ENCODE measurements around the gene CD38.

Gene CD38

DNA sequence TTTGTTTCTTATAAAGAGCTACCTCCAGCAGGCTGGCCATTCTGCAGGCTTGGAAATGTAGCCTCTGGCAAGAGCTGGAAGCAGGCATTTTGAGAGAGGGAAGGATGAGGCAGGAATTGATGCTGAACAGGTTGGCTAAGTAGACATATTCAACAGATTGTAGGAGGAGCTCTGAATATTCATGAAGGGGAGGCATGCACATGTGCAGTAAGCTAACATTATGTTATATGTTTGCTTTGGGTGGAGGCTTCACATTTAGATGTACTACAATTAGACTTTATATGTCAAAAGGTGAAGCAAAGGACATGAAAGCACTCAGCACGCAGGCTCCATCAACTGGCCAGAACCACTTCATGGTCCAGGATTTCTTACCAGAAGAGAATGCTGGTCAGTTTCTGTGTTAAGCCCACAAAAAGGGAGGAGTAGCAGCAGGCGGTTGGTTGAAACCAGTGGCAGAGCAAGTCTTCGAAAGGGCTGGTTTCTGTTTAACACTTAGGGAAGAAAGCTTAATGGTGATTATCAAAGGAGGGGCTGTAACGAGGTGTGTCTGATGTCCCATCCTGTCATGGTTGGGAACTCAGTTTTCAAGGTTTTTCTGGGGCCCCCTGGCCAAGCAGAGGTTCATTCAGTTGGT, 105.6 kb downstream of the CD38 start:
- Histone ChIP-seq H3K9me3 (ENCODE audit: control insufficient read depth, insufficient read depth, low read length) (no peaks in the 10 kb centered on the region), H3K36me3 (ENCODE audit: control insufficient read depth, insufficient read depth, low read length) (no peaks in the 10 kb centered on the region), H3K4me3 (ENCODE audit: low read length) (no peak overlapping the region), H3K27me3 (ENCODE audit: control insufficient read depth, insufficient read depth, low read length) (no peaks in the 10 kb centered on the region), H3K27ac (ENCODE audit: low read length) (no peak overlapping the region), H3K4me1 (ENCODE audit: control insufficient read depth, insufficient read depth, low read length) (no peaks in the 10 kb centered on the region)
- DNase-seq (ENCODE audit: low read depth, low spot score) = no peak
- WGBS (ENCODE audit: insufficient coverage, insufficient read length) = no CpG with 5 or more reads among the region's 4 CpGs

DNA sequence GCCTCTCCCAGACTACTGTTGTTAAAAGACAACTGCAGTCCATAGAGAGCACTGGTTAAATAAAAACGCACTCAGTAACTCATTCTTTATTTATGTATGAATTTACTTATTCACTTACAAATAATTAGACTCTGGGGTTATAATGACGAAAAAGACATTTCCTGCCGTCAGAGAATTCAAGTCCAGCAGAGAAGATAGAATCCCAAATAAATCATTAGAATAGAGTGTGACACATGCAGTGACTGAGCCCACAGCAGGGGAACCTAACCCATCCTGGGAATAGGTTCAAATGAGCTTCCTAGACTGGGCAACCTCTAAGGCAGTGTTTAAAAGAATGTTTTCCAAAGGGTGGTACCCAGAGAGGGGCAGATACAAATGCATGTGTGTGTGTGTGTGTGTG, 106.5 kb downstream of the CD38 start:
- no peak overlapping the region for H3K27ac ChIP-seq (ENCODE audit: low read length)
- WGBS (ENCODE audit: insufficient coverage, insufficient read length) = no CpG with 5 or more reads among the region's 3 CpGs
- no peak overlapping the region for H3K4me3 ChIP-seq (ENCODE audit: low read length)
- no peaks in the 10 kb centered on the region for H3K4me1 ChIP-seq (ENCODE audit: control insufficient read depth, insufficient read depth, low read length)
- H3K27me3 ChIP-seq (ENCODE audit: control insufficient read depth, insufficient read depth, low read length) = no peaks in the 10 kb centered on the region
- DNase-seq (ENCODE audit: low read depth, low spot score) = no peak
- H3K9me3 ChIP-seq (ENCODE audit: control insufficient read depth, insufficient read depth, low read length) = no peaks in the 10 kb centered on the region
- H3K36me3 ChIP-seq (ENCODE audit: control insufficient read depth, insufficient read depth, low read length) = no peaks in the 10 kb centered on the region

DNA sequence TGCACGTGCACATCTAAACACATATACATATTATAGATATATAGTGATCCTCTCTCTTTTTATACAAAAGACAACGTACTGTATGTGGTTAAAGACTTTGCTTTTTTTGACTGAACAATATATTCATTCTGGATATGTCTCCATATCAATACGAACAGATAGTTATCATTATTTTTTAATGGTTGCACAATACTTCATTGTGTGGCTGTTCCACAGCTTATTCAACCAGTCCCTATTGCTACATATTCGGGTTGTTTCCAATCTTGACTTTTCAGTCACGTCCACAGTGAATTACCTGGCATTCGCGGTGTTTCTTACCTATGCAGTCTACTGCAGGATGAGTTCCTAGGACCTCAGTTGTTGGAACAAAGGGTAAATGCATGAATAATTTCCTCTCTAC, 107.3 kb downstream of the CD38 start:
- no peak for DNase-seq (ENCODE audit: low read depth, low spot score)
- no CpG with 5 or more reads among the region's 7 CpGs for WGBS (ENCODE audit: insufficient coverage, insufficient read length)
- H3K27me3 ChIP-seq (ENCODE audit: control insufficient read depth, insufficient read depth, low read length) = no peaks in the 10 kb centered on the region

DNA sequence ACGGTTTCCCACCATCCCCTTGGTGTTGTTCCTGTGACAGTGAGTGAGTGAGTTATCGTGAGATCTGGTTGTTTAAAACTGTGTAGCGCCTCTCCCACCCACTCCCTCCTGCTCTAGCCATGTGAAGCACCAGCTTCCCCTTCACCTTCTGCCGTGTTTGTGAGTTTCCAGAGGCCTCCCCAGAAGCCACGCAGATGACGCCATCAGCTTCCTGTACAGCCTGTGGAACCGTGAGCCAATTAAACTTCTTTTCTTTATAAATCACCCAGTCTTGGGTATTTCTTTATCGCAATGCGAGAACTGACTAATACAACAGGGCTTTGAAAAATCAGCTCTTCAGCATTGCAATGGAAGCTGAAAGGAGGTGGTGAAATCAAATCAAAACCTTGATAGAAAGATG, 110.4 kb downstream of the CD38 start:
- DNase-seq (ENCODE audit: low read depth, low spot score) = no peak
- no peaks in the 10 kb centered on the region for H3K9me3 ChIP-seq (ENCODE audit: control insufficient read depth, insufficient read depth, low read length)
- H3K27me3 ChIP-seq (ENCODE audit: control insufficient read depth, insufficient read depth, low read length) = no peaks in the 10 kb centered on the region
- H3K27ac ChIP-seq (ENCODE audit: low read length) = no peak overlapping the region
- no CpG with 5 or more reads among the region's 9 CpGs for WGBS (ENCODE audit: insufficient coverage, insufficient read length)
- no peaks in the 10 kb centered on the region for H3K4me1 ChIP-seq (ENCODE audit: control insufficient read depth, insufficient read depth, low read length)
- H3K4me3 ChIP-seq (ENCODE audit: low read length) = no peak overlapping the region
- H3K36me3 ChIP-seq (ENCODE audit: control insufficient read depth, insufficient read depth, low read length) = no peaks in the 10 kb centered on the region

More for the DNA sequence above, 107.3 kb downstream of the CD38 start:
- Histone ChIP-seq H3K36me3 (ENCODE audit: control insufficient read depth, insufficient read depth, low read length) (no peaks in the 10 kb centered on the region), H3K9me3 (ENCODE audit: control insufficient read depth, insufficient read depth, low read length) (no peaks in the 10 kb centered on the region), H3K4me3 (ENCODE audit: low read length) (no peak overlapping the region), H3K4me1 (ENCODE audit: control insufficient read depth, insufficient read depth, low read length) (no peaks in the 10 kb centered on the region), H3K27ac (ENCODE audit: low read length) (no peak overlapping the region)

DNA sequence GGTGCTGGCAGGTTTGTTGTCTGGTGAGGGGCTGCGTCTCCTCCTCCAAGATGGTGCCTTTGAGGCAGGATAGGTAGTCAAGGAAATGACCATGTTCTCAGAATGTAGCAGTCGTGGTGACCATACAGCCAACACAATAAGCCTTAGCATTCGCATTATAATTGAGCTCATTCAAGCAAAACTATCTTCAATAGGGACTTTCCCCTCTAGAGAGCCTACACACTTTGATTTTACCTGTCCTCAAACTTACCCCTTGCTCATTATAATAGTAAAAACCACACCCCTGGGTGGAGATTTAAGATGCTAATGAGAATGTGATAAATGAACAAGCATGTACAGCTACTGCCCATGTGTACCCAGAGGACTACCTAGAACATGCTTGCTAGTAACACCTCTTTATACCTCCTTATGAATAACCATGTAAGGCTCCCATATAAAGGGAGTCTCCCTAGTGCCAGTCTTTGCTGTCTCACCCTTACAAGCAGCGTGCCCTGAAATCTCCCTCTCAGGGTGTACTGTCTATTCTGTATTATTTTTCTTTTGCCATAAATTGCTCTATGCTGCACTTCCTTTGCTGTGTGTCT, 112.2 kb downstream of the CD38 start:
- no peaks in the 10 kb centered on the region for H3K36me3 ChIP-seq (ENCODE audit: control insufficient read depth, insufficient read depth, low read length)
- DNase-seq (ENCODE audit: low read depth, low spot score) = no peak
- WGBS (ENCODE audit: insufficient coverage, insufficient read length) = no CpG with 5 or more reads among the region's 4 CpGs
- no peaks in the 10 kb centered on the region for H3K27me3 ChIP-seq (ENCODE audit: control insufficient read depth, insufficient read depth, low read length)
- H3K4me3 ChIP-seq (ENCODE audit: low read length) = no peak overlapping the region
- H3K9me3 ChIP-seq (ENCODE audit: control insufficient read depth, insufficient read depth, low read length) = no peaks in the 10 kb centered on the region
- H3K4me1 ChIP-seq (ENCODE audit: control insufficient read depth, insufficient read depth, low read length) = no peaks in the 10 kb centered on the region
- H3K27ac ChIP-seq (ENCODE audit: low read length) = no peak overlapping the region

DNA sequence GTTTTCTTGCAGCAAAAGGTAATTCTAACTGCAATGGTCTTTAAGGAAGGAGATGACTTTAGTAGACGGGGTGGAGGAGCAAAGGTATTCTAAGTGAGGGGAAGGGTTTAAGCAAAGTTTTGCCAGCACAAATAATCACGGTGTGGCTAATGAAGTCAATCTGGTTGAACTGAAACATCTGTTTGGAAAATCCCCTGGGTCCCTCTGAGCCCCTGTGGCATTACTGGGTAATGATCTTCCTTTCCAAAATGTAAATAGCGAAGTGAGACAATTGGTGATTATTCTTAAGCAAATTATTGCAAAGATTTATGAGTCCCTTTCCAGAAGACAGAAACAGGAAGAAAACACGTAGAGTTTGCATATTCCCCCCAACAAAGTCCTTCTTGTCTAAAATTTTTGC, 113.2 kb downstream of the CD38 start:
- Histone ChIP-seq H3K27ac (ENCODE audit: low read length) (no peak overlapping the region), H3K27me3 (ENCODE audit: control insufficient read depth, insufficient read depth, low read length) (no peaks in the 10 kb centered on the region), H3K36me3 (ENCODE audit: control insufficient read depth, insufficient read depth, low read length) (no peaks in the 10 kb centered on the region), H3K4me3 (ENCODE audit: low read length) (no peak overlapping the region), H3K9me3 (ENCODE audit: control insufficient read depth, insufficient read depth, low read length) (no peaks in the 10 kb centered on the region), H3K4me1 (ENCODE audit: control insufficient read depth, insufficient read depth, low read length) (no peaks in the 10 kb centered on the region)
- no peak for DNase-seq (ENCODE audit: low read depth, low spot score)
- whole genome bisulfite sequencing (ENCODE audit: insufficient coverage, insufficient read length) = no CpG with 5 or more reads among the region's 4 CpGs

DNA sequence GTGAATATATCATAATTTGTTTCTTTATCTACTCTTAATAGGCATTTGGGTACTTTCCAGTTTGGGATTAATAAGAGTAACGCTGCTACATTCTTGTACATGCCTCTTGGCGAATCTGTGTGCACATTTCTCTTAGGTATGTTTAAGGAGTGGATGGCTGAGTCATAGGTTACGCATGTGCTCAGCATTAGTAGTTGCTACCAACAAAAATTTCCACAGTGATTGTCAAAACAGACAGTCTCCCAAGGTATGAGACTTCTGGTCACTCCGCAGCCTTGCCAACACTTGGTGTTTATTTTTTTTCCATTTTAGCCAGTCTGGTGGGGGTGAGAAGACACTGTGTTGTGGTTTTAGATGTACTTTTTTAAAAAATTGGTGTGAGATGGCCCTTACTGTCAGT, 115.8 kb downstream of the CD38 start:
- no peak overlapping the region for H3K27ac ChIP-seq (ENCODE audit: low read length)

DNA sequence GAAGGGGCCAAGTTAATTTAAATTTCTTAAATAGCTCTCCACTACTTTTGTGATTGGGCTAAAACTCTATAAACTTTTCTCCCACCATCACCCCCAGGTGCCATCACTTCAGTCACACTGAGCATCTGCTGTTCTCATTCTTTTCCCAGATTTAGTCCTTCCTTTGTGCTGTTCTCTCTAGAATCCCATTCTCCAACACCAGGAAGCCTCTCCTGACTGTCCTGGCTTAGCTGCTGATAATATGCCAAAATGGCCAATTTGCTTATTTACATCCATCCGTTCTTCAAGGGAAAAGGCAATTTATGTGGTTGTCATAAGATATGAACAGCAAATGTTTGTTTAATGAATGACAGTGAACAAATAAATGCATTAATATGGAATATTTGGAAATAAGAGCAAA, 116.3 kb downstream of the CD38 start:
- no peaks in the 10 kb centered on the region for H3K36me3 ChIP-seq (ENCODE audit: control insufficient read depth, insufficient read depth, low read length)
- WGBS (ENCODE audit: insufficient coverage, insufficient read length) = no CpG with 5 or more reads among the region's 1 CpG

More for the DNA sequence above, 115.8 kb downstream of the CD38 start:
- no CpG with 5 or more reads among the region's 4 CpGs for WGBS (ENCODE audit: insufficient coverage, insufficient read length)
- DNase-seq (ENCODE audit: low read depth, low spot score) = no peak
- Histone ChIP-seq H3K27me3 (ENCODE audit: control insufficient read depth, insufficient read depth, low read length) (no peaks in the 10 kb centered on the region), H3K4me1 (ENCODE audit: control insufficient read depth, insufficient read depth, low read length) (no peaks in the 10 kb centered on the region), H3K4me3 (ENCODE audit: low read length) (no peak overlapping the region), H3K9me3 (ENCODE audit: control insufficient read depth, insufficient read depth, low read length) (no peaks in the 10 kb centered on the region), H3K36me3 (ENCODE audit: control insufficient read depth, insufficient read depth, low read length) (no peaks in the 10 kb centered on the region)

DNA sequence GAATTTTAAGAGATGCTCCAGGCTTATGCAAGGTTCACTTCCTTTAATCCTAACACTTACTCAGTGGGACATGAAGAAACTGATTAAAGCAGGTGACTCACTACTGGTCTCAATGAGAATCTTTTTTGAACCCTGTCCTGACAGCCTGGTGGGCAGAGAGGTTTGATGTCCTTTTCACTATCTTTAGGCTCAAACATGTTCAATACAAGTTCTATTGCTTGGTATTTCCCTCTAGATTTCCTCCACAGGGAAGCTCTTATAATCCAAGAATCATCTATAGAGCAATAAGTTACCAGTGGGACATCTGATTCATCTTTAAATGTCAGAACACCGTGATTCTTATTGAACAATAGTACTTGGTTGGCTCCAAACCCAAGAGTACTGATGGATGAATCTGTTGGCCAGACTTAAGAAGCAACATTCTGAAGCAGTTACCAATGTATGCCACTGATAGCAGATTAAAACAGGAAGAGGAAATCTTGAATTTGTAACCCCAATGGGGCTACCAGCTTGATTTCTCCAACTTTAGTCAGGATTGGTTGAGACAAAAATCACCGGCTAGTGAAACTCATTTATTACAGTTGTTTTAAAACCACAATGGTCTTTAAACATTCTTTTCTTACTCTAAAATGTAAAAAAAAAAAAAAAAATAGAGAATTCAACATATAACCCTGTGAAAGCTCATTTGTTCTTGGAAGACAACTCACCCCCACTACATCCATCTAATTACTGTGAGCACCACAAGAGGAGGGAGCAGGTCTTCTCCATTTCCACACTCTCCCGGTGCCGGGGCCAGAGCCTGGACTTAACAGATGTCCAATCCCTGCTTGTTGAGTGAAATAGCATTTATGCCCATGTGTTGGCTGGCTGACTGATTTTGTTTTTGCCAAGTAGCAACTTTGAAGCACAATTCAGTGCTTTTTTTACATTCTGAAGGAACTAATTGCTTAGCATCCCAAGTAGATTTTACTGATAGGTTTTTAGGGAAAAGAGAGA, 117.1 kb downstream of the CD38 start:
- Histone ChIP-seq H3K27ac (ENCODE audit: low read length) (no peak overlapping the region), H3K9me3 (ENCODE audit: control insufficient read depth, insufficient read depth, low read length) (no peaks in the 10 kb centered on the region), H3K36me3 (ENCODE audit: control insufficient read depth, insufficient read depth, low read length) (no peaks in the 10 kb centered on the region), H3K4me3 (ENCODE audit: low read length) (no peak overlapping the region), H3K27me3 (ENCODE audit: control insufficient read depth, insufficient read depth, low read length) (no peaks in the 10 kb centered on the region), H3K4me1 (ENCODE audit: control insufficient read depth, insufficient read depth, low read length) (no peaks in the 10 kb centered on the region)
- no CpG with 5 or more reads among the region's 4 CpGs for WGBS (ENCODE audit: insufficient coverage, insufficient read length)
- no peak for DNase-seq (ENCODE audit: low read depth, low spot score)

More for the DNA sequence above, 116.3 kb downstream of the CD38 start:
- Histone ChIP-seq H3K4me1 (ENCODE audit: control insufficient read depth, insufficient read depth, low read length) (no peaks in the 10 kb centered on the region), H3K27ac (ENCODE audit: low read length) (no peak overlapping the region), H3K27me3 (ENCODE audit: control insufficient read depth, insufficient read depth, low read length) (no peaks in the 10 kb centered on the region), H3K4me3 (ENCODE audit: low read length) (no peak overlapping the region), H3K9me3 (ENCODE audit: control insufficient read depth, insufficient read depth, low read length) (no peaks in the 10 kb centered on the region)
- no peak for DNase-seq (ENCODE audit: low read depth, low spot score)

DNA sequence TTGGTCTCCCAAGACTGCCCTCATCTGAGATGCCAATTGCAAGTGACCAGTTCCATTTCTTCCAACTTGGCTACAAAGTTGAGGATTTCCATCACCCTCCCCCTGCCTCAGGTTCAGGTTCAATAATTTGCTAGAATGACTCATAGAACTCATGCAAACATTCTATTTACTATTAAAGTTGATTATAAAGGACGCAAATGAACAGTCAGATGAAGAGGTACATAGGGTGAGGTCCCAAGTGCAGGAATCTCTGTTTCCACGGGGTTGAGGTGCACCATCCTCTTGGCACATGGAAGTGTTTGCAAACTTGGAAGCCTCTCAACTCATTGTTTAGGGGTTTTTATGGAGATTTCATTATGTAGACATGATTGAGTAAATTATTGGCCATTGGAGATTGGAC, 119.4 kb downstream of the CD38 start:
- WGBS (ENCODE audit: insufficient coverage, insufficient read length) = no CpG with 5 or more reads among the region's 2 CpGs

More for the DNA sequence above, 119.4 kb downstream of the CD38 start:
- no peaks in the 10 kb centered on the region for H3K9me3 ChIP-seq (ENCODE audit: control insufficient read depth, insufficient read depth, low read length)
- H3K4me1 ChIP-seq (ENCODE audit: control insufficient read depth, insufficient read depth, low read length) = no peaks in the 10 kb centered on the region
- no peak overlapping the region for H3K4me3 ChIP-seq (ENCODE audit: low read length)
- no peaks in the 10 kb centered on the region for H3K36me3 ChIP-seq (ENCODE audit: control insufficient read depth, insufficient read depth, low read length)
- no peak for DNase-seq (ENCODE audit: low read depth, low spot score)
- no peaks in the 10 kb centered on the region for H3K27me3 ChIP-seq (ENCODE audit: control insufficient read depth, insufficient read depth, low read length)
- H3K27ac ChIP-seq (ENCODE audit: low read length) = no peak overlapping the region
